H1 (cell line): ENCODE measurements around the gene SPOUT1. TPM values are rescaled to one million over a fixed set of nuclear protein-coding genes. Genes with fewer than 3 reads are reported as not detected.

Experiments used
- NRF1 ChIP-seq: IDR thresholded peaks from 2 replicates; pipeline ENCODE4 v1.6.1; 2011; ENCODE audit warnings: mild to moderate bottlenecking, low read depth, low read length, improper control_type of control experiment
- SIRT6 ChIP-seq: IDR thresholded peaks from one replicate; pipeline ENCODE4 v1.7.1; 2012; ENCODE audit warnings: low read length, inconsistent platforms
- SP2 ChIP-seq: IDR thresholded peaks from 2 replicates; pipeline ENCODE4 v1.6.1; 2012; ENCODE audit warnings: mild to moderate bottlenecking, low read length, inconsistent platforms
- polyA plus RNA-seq, 7 experiments: library from polyadenylated mRNA; depleted of rRNA in 3 of 7; stranded (reverse) in 5 of 7; unstranded in 2 of 7; fragments of >200 nt in 5 of 7; fragments of 200-250 nt in 2 of 7; gene quantifications; 1 replicate in 5 of 7; 2 replicates in 1 of 7; 4 replicates in 1 of 7; pipeline versions ENCODE4 v1.2.1 to v1.2.3, GENCODE V29; 2011 to 2013; ENCODE audit warnings: missing spikeins in 2 of 7, mixed read lengths in 2 of 7
- total RNA-seq: library from RNA; stranded (reverse); fragmentation: NEBNext Ultra II Directional; extraction: Animal tissue kit (Norgen Biotek cat#: 25700); gene quantifications from 2 replicates; pipeline ENCODE4 v1.2.1, GENCODE V29; 2021
- TF ChIP-seq, protein P1 (sequence below): IDR thresholded peaks from 2 replicates; pipeline ENCODE4 v1.6.1; 2012; ENCODE audit warnings: low read length, inconsistent platforms

SPOUT1 gene
- total and polyA plus RNA-seq, 2 of the 8 experiments (the other 6 are each of a cell fraction or from before 2014, with no cell fraction given) = 69.2 to 77.8 TPM

- TF ChIP-seq, protein P1, sequence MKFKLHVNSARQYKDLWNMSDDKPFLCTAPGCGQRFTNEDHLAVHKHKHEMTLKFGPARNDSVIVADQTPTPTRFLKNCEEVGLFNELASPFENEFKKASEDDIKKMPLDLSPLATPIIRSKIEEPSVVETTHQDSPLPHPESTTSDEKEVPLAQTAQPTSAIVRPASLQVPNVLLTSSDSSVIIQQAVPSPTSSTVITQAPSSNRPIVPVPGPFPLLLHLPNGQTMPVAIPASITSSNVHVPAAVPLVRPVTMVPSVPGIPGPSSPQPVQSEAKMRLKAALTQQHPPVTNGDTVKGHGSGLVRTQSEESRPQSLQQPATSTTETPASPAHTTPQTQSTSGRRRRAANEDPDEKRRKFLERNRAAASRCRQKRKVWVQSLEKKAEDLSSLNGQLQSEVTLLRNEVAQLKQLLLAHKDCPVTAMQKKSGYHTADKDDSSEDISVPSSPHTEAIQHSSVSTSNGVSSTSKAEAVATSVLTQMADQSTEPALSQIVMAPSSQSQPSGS = no peak
- TF ChIP-seq SP2 (no peak), SIRT6 (no peak), NRF1 (no peak)
Observed at GRCh38 chr9:128805661-128806060, 23.9 kb downstream of the SPOUT1 start (continued).
